GM06990 (cell line): ENCODE measurements around the gene ARPP21.

Source experiments
- DNase-seq: peaks from one replicate; pipeline ENCODE4 v3.0.0-alpha.2; 2011; ENCODE audit not compliant: insufficient read length; ENCODE audit errors: extremely low read depth
- H3K27me3 ChIP-seq: replicated peaks from 2 replicates; pipeline ENCODE4 v1.6.0; 2011; ENCODE audit warnings: low read length; ENCODE audit not compliant: control insufficient read depth, insufficient read depth
- H3K36me3 ChIP-seq: 2 replicates; pipeline ENCODE4 v1.5.1; 2011; ENCODE audit warnings: low read length; ENCODE audit not compliant: control insufficient read depth, insufficient read depth
- H3K4me3 ChIP-seq: replicated peaks from 2 replicates; pipeline ENCODE4 v1.5.1; 2011; ENCODE audit warnings: low read depth, mild to moderate bottlenecking, control low read depth, low read length
- CTCF ChIP-seq: IDR thresholded peaks from 2 replicates; pipeline ENCODE4 v1.5.1; 2011; ENCODE audit warnings: low read length, control low read depth, mild to moderate bottlenecking, inconsistent platforms; ENCODE audit not compliant: insufficient read depth, poor library complexity, severe bottlenecking

Gene ARPP21

GRCh38 chr3:35746492-35746891, 107.2 kb downstream of the ARPP21 start:
- DNase-seq: no peak
- Histone ChIP-seq H3K4me3 (no peak overlapping the region), H3K27me3 (no peaks in the 10 kb centered on the region), H3K36me3 (no peaks in the 10 kb centered on the region)
- no peak for TF ChIP-seq CTCF

- no peaks in the 10 kb centered on the region for H3K36me3 ChIP-seq
- no peaks in the 10 kb centered on the region for H3K27me3 ChIP-seq
- no peak overlapping the region for H3K4me3 ChIP-seq
- no peak for TF ChIP-seq CTCF
- no peak for DNase-seq
Measured at GRCh38 chr3:35748144-35748543, 108.8 kb downstream of the ARPP21 start.

GRCh38 chr3:35751207-35751606, 111.9 kb downstream of the ARPP21 start:
- no peak for TF ChIP-seq CTCF
- no peak for DNase-seq
- no peak overlapping the region for H3K4me3 ChIP-seq
- no peaks in the 10 kb centered on the region for H3K27me3 ChIP-seq
- no peaks in the 10 kb centered on the region for H3K36me3 ChIP-seq

GRCh38 chr3:35757991-35758757, 118.8 kb downstream of the ARPP21 start:
- no peak for DNase-seq
- no peak for TF ChIP-seq CTCF
- Histone ChIP-seq H3K4me3 (no peak overlapping the region), H3K27me3 (no peaks in the 10 kb centered on the region), H3K36me3 (no peaks in the 10 kb centered on the region)

- TF ChIP-seq CTCF: no peak
- Histone ChIP-seq H3K27me3 (no peaks in the 10 kb centered on the region), H3K36me3 (no peaks in the 10 kb centered on the region), H3K4me3 (no peak overlapping the region)
- DNase-seq: no peak
Measured at GRCh38 chr3:35760146-35760545, 120.8 kb downstream of the ARPP21 start.

GRCh38 chr3:35761311-35761710, 122.0 kb downstream of the ARPP21 start:
- DNase-seq: no peak
- Histone ChIP-seq H3K36me3 (no peaks in the 10 kb centered on the region), H3K4me3 (no peak overlapping the region), H3K27me3 (no peaks in the 10 kb centered on the region)
- no peak for TF ChIP-seq CTCF
